Measurements from ENCODE around the gene DTNA. TPM values are rescaled to one million over a fixed set of nuclear protein-coding genes. Genes with fewer than 3 reads are reported as not detected.
"Not testable (repeated sequence)": the region's sequence is repeated elsewhere in the genome, so short reads cannot be mapped to it uniquely, and the experiment has no call there.

The DTNA gene
- total RNA-seq, 2 donors from 2014 or later, result 114 to 197 TPM

DNA sequence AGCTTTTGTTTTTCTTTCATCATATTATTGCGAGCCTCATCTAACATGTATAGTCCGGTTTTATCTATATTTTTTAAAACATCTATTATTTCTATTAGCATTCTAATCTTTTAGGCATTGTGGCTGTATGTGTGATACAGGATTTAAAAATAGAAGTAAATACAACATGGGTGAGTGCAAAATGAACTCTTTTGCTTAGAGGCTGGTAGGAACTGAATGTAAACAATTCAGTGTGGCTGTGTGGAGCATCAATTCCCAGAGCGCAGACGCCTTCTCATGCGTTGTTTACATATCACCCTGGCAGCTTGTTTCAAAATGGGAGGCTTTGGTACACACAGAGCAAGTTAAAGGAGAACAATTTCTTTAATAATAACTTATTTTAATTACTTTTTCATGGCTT lies 836 bp downstream of the DTNA start:
- H3K27me3 ChIP-seq, result no peaks in the 10 kb centered on the region
- H3K4me3 ChIP-seq, result peak overlapping the region; percentile 12 to 31
- H3K36me3 ChIP-seq, result no peaks in the 10 kb centered on the region
- TF ChIP-seq, protein P1, sequence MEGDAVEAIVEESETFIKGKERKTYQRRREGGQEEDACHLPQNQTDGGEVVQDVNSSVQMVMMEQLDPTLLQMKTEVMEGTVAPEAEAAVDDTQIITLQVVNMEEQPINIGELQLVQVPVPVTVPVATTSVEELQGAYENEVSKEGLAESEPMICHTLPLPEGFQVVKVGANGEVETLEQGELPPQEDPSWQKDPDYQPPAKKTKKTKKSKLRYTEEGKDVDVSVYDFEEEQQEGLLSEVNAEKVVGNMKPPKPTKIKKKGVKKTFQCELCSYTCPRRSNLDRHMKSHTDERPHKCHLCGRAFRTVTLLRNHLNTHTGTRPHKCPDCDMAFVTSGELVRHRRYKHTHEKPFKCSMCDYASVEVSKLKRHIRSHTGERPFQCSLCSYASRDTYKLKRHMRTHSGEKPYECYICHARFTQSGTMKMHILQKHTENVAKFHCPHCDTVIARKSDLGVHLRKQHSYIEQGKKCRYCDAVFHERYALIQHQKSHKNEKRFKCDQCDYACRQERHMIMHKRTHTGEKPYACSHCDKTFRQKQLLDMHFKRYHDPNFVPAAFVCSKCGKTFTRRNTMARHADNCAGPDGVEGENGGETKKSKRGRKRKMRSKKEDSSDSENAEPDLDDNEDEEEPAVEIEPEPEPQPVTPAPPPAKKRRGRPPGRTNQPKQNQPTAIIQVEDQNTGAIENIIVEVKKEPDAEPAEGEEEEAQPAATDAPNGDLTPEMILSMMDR (IDR thresholded peaks at IDR 0.05), result no peak
- no peak for DNase-seq (ENCODE audit: low spot score)
- H3K27ac ChIP-seq, result peak overlapping the region; percentile 74 to 78
- H3K4me1 ChIP-seq, result peaks cover 0 to 40% of the 10 kb centered on the region in 2 donors
- no peaks in the 10 kb centered on the region for H3K9me3 ChIP-seq

- not testable (repeated sequence) for H3K27ac ChIP-seq; H3K9me3 ChIP-seq; DNase-seq (ENCODE audit: low spot score); H3K4me1 ChIP-seq; H3K36me3 ChIP-seq; H3K4me3 ChIP-seq; H3K27me3 ChIP-seq
Measured at GRCh38 chr18:34716111-34716510, 6.0 kb downstream of the DTNA start.

DNA sequence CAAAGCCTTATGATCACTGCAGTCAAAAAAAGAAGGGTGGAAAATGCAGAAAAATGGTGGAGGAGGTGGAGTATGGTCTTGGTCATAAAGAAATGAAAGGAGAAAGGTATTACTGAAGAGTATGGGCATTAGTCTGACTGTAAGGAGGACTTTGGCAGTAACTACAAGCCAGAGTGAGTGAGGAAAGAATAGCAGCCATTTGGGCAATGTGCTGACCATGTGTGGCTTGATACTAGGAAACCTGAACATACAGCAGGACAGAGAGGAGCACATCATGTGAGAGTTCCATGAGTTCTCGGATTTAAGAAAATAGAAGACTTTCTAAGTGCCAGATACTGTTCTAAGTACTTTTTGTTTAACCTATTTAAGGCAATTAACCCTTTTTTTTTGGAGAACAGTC lies 8.5 kb downstream of the DTNA start:
- H3K4me1 ChIP-seq, result no peaks in the 10 kb centered on the region
- H3K36me3 ChIP-seq, result no peaks in the 10 kb centered on the region
- DNase-seq (ENCODE audit: low spot score), result no peak
- no peak overlapping the region for H3K27ac ChIP-seq
- H3K27me3 ChIP-seq, result no peaks in the 10 kb centered on the region
- H3K9me3 ChIP-seq, result no peaks in the 10 kb centered on the region
- H3K4me3 ChIP-seq, result no peak overlapping the region
- TF ChIP-seq, protein P1 (IDR thresholded peaks at IDR 0.05), result no peak

GRCh38 chr18:34720220-34720619 lies 10.1 kb downstream of the DTNA start:
- no peak overlapping the region for H3K4me3 ChIP-seq
- H3K27ac ChIP-seq, result no peak overlapping the region
- H3K9me3 ChIP-seq, result peaks cover 0 to 6% of the 10 kb centered on the region in 2 donors
- H3K36me3 ChIP-seq, result no peaks in the 10 kb centered on the region
- no peaks in the 10 kb centered on the region for H3K4me1 ChIP-seq
- no peaks in the 10 kb centered on the region for H3K27me3 ChIP-seq
- TF ChIP-seq, protein P1 (IDR thresholded peaks at IDR 0.05), result no peak
- no peak for DNase-seq (ENCODE audit: low spot score)

- no peak overlapping the region for H3K27ac ChIP-seq
- H3K36me3 ChIP-seq, result no peaks in the 10 kb centered on the region
- no peak overlapping the region for H3K4me3 ChIP-seq
- no peaks in the 10 kb centered on the region for H3K4me1 ChIP-seq
- no peaks in the 10 kb centered on the region for H3K27me3 ChIP-seq
- no peak for DNase-seq (ENCODE audit: low spot score)
- peaks cover 0 to 6% of the 10 kb centered on the region in 2 donors for H3K9me3 ChIP-seq
- TF ChIP-seq, protein P1 (IDR thresholded peaks at IDR 0.05), result no peak
Measured at GRCh38 chr18:34723143-34723542, 13.0 kb downstream of the DTNA start.

GRCh38 chr18:34725737-34726136 lies 15.6 kb downstream of the DTNA start:
- peaks cover 0 to 11% of the 10 kb centered on the region in 2 donors for H3K4me1 ChIP-seq
- not testable (repeated sequence) for H3K9me3 ChIP-seq; H3K27ac ChIP-seq; DNase-seq (ENCODE audit: low spot score); H3K36me3 ChIP-seq; H3K27me3 ChIP-seq; H3K4me3 ChIP-seq

GRCh38 chr18:34726286-34727004 lies 16.3 kb downstream of the DTNA start:
- Histone ChIP-seq H3K4me1 (peaks cover 0 to 14% of the 10 kb centered on the region in 2 donors), H3K4me3 (no peak overlapping the region), H3K9me3 (peaks cover 0 to 6% of the 10 kb centered on the region in 2 donors), H3K36me3 (no peaks in the 10 kb centered on the region), H3K27me3 (no peaks in the 10 kb centered on the region), H3K27ac (no peak overlapping the region)
- DNase-seq (ENCODE audit: low spot score), result no peak
- TF ChIP-seq, protein P1 (IDR thresholded peaks at IDR 0.05), result no peak

Data from right atrium auricular region (tissue), 2 donors.